ENCODE measurements around the gene PTK6. TPM values are rescaled to one million over a fixed set of nuclear protein-coding genes. Genes with fewer than 3 reads are reported as not detected.

PTK6 gene
- total and polyA plus RNA-seq, 2 donors, result 0.19 to 2.7 TPM

GRCh38 chr20:63553251-63553932, 16.2 kb upstream of the PTK6 start:
- DNase-seq (ENCODE audit: low read depth in 6 of 9, low spot score in 9 of 9), result peak; percentile 68 to 92 (median 77)
- 3% methylated on average over 37 of the region's 37 CpGs for WGBS
- H3K36me3 ChIP-seq (ENCODE audit: control insufficient read depth in 2 of 2, insufficient read depth in 2 of 2, low read length in 1 of 2), result no peaks in the 10 kb centered on the region
- peak overlapping the region; percentile 60 to 61 for H3K4me3 ChIP-seq (ENCODE audit: low read length in 2 of 2)
- H3K4me1 ChIP-seq (ENCODE audit: control insufficient read depth in 2 of 2, insufficient read depth in 2 of 2, low read length in 2 of 2), result peaks cover 20 to 47% of the 10 kb centered on the region in 2 donors
- H3K27me3 ChIP-seq (ENCODE audit: control insufficient read depth in 2 of 2, insufficient read depth in 1 of 2, low read length in 1 of 2), result peaks cover 0 to 47% of the 10 kb centered on the region in 2 donors
- peak overlapping the region; percentile 66 to 98 for H3K27ac ChIP-seq (ENCODE audit: low read depth in 1 of 2, low read length in 1 of 2)
- peaks cover 0 to 11% of the 10 kb centered on the region in 2 donors for H3K9me3 ChIP-seq (ENCODE audit: control insufficient read depth in 2 of 2, insufficient read depth in 1 of 2, low read length in 1 of 2)

GRCh38 chr20:63552481-63553249, 15.5 kb upstream of the PTK6 start:
- H3K27ac ChIP-seq (ENCODE audit: low read depth in 1 of 2, low read length in 1 of 2), result peak overlapping the region; percentile 84 to 98

GRCh38 chr20:63551068-63551467, 13.9 kb upstream of the PTK6 start:
- Histone ChIP-seq H3K4me1 (ENCODE audit: control insufficient read depth in 2 of 2, insufficient read depth in 2 of 2, low read length in 2 of 2) (peaks cover 21 to 55% of the 10 kb centered on the region in 2 donors), H3K27ac (ENCODE audit: low read depth in 1 of 2, low read length in 1 of 2) (no peak overlapping the region), H3K9me3 (ENCODE audit: control insufficient read depth in 2 of 2, insufficient read depth in 1 of 2, low read length in 1 of 2) (peaks cover 0 to 16% of the 10 kb centered on the region in 2 donors), H3K36me3 (ENCODE audit: control insufficient read depth in 2 of 2, insufficient read depth in 2 of 2, low read length in 1 of 2) (no peaks in the 10 kb centered on the region), H3K27me3 (ENCODE audit: control insufficient read depth in 2 of 2, insufficient read depth in 1 of 2, low read length in 1 of 2) (peaks cover 2 to 67% of the 10 kb centered on the region in 2 donors), H3K4me3 (ENCODE audit: low read length in 2 of 2) (no peak overlapping the region)
- no peak for DNase-seq (ENCODE audit: low read depth in 6 of 9, low spot score in 9 of 9)
- WGBS, result 88% methylated on average over 9 of the region's 9 CpGs

More at GRCh38 chr20:63552481-63553249, 15.5 kb upstream of the PTK6 start:
- Histone ChIP-seq H3K36me3 (ENCODE audit: control insufficient read depth in 2 of 2, insufficient read depth in 2 of 2, low read length in 1 of 2) (no peaks in the 10 kb centered on the region), H3K4me3 (ENCODE audit: low read length in 2 of 2) (peak overlapping the region in 1 of 2 donors; percentile 16), H3K27me3 (ENCODE audit: control insufficient read depth in 2 of 2, insufficient read depth in 1 of 2, low read length in 1 of 2) (peaks cover 0 to 54% of the 10 kb centered on the region in 2 donors), H3K9me3 (ENCODE audit: control insufficient read depth in 2 of 2, insufficient read depth in 1 of 2, low read length in 1 of 2) (peaks cover 0 to 11% of the 10 kb centered on the region in 2 donors), H3K4me1 (ENCODE audit: control insufficient read depth in 2 of 2, insufficient read depth in 2 of 2, low read length in 2 of 2) (peaks cover 21 to 50% of the 10 kb centered on the region in 2 donors)
- peak; percentile 56 to 93 (median 73) for DNase-seq (ENCODE audit: low read depth in 6 of 9, low spot score in 9 of 9)
- 26% methylated on average over 15 of the region's 15 CpGs for WGBS

- peaks cover 25 to 63% of the 10 kb centered on the region in 2 donors for H3K4me1 ChIP-seq (ENCODE audit: control insufficient read depth in 2 of 2, insufficient read depth in 2 of 2, low read length in 2 of 2)
- H3K36me3 ChIP-seq (ENCODE audit: control insufficient read depth in 2 of 2, insufficient read depth in 2 of 2, low read length in 1 of 2), result no peaks in the 10 kb centered on the region
- H3K27ac ChIP-seq (ENCODE audit: low read depth in 1 of 2, low read length in 1 of 2), result no peak overlapping the region
- H3K27me3 ChIP-seq (ENCODE audit: control insufficient read depth in 2 of 2, insufficient read depth in 1 of 2, low read length in 1 of 2), result peaks cover 2 to 69% of the 10 kb centered on the region in 2 donors
- DNase-seq (ENCODE audit: low read depth in 6 of 9, low spot score in 9 of 9), result no peak
- no peak overlapping the region for H3K4me3 ChIP-seq (ENCODE audit: low read length in 2 of 2)
- peaks cover 0 to 18% of the 10 kb centered on the region in 2 donors for H3K9me3 ChIP-seq (ENCODE audit: control insufficient read depth in 2 of 2, insufficient read depth in 1 of 2, low read length in 1 of 2)
- WGBS, result 89% methylated on average over 18 of the region's 18 CpGs
These were observed 12.6 kb upstream of the PTK6 start for GRCh38 chr20:63549679-63550282.

- peak in 2 of 9 donors; percentile 24 to 55 for DNase-seq (ENCODE audit: low read depth in 6 of 9, low spot score in 9 of 9)
- Histone ChIP-seq H3K4me1 (ENCODE audit: control insufficient read depth in 2 of 2, insufficient read depth in 2 of 2, low read length in 2 of 2) (peaks cover 25 to 57% of the 10 kb centered on the region in 2 donors), H3K27ac (ENCODE audit: low read depth in 1 of 2, low read length in 1 of 2) (no peak overlapping the region), H3K4me3 (ENCODE audit: low read length in 2 of 2) (no peak overlapping the region), H3K9me3 (ENCODE audit: control insufficient read depth in 2 of 2, insufficient read depth in 1 of 2, low read length in 1 of 2) (peaks cover 0 to 18% of the 10 kb centered on the region in 2 donors), H3K27me3 (ENCODE audit: control insufficient read depth in 2 of 2, insufficient read depth in 1 of 2, low read length in 1 of 2) (peaks cover 2 to 68% of the 10 kb centered on the region in 2 donors), H3K36me3 (ENCODE audit: control insufficient read depth in 2 of 2, insufficient read depth in 2 of 2, low read length in 1 of 2) (no peaks in the 10 kb centered on the region)
- 35% methylated on average over 16 of the region's 25 CpGs for WGBS
These were observed 11.8 kb upstream of the PTK6 start for GRCh38 chr20:63549019-63549418.

GRCh38 chr20:63548542-63548941, 11.4 kb upstream of the PTK6 start:
- DNase-seq (ENCODE audit: low read depth in 6 of 9, low spot score in 9 of 9), result no peak
- H3K27ac ChIP-seq (ENCODE audit: low read depth in 1 of 2, low read length in 1 of 2), result no peak overlapping the region
- peaks cover 25 to 54% of the 10 kb centered on the region in 2 donors for H3K4me1 ChIP-seq (ENCODE audit: control insufficient read depth in 2 of 2, insufficient read depth in 2 of 2, low read length in 2 of 2)
- WGBS, result 64% methylated on average over 11 of the region's 11 CpGs
- H3K4me3 ChIP-seq (ENCODE audit: low read length in 2 of 2), result no peak overlapping the region
- H3K9me3 ChIP-seq (ENCODE audit: control insufficient read depth in 2 of 2, insufficient read depth in 1 of 2, low read length in 1 of 2), result peaks cover 0 to 18% of the 10 kb centered on the region in 2 donors
- peaks cover 2 to 64% of the 10 kb centered on the region in 2 donors for H3K27me3 ChIP-seq (ENCODE audit: control insufficient read depth in 2 of 2, insufficient read depth in 1 of 2, low read length in 1 of 2)
- no peaks in the 10 kb centered on the region for H3K36me3 ChIP-seq (ENCODE audit: control insufficient read depth in 2 of 2, insufficient read depth in 2 of 2, low read length in 1 of 2)

GRCh38 chr20:63547725-63548480, 10.7 kb upstream of the PTK6 start, which contains the start of gene SRMS:
Gene SRMS, minus strand, starts transcription at chr20:63547749. Its CDS starts 286 bp downstream, at chr20:63547463.
- Histone ChIP-seq H3K27me3 (ENCODE audit: control insufficient read depth in 2 of 2, insufficient read depth in 1 of 2, low read length in 1 of 2) (peaks cover 2 to 62% of the 10 kb centered on the region in 2 donors), H3K36me3 (ENCODE audit: control insufficient read depth in 2 of 2, insufficient read depth in 2 of 2, low read length in 1 of 2) (no peaks in the 10 kb centered on the region), H3K4me3 (ENCODE audit: low read length in 2 of 2) (no peak within 1 kb of the TSS), H3K27ac (ENCODE audit: low read depth in 1 of 2, low read length in 1 of 2) (no peak within 1 kb of the TSS), H3K4me1 (ENCODE audit: control insufficient read depth in 2 of 2, insufficient read depth in 2 of 2, low read length in 2 of 2) (peaks cover 21 to 48% of the 10 kb centered on the region in 2 donors), H3K9me3 (ENCODE audit: control insufficient read depth in 2 of 2, insufficient read depth in 1 of 2, low read length in 1 of 2) (peaks cover 0 to 13% of the 10 kb centered on the region in 2 donors)
- no peak for DNase-seq (ENCODE audit: low read depth in 6 of 9, low spot score in 9 of 9)
- 68% methylated on average over 35 of the region's 35 CpGs for WGBS

- no peak overlapping the region for H3K27ac ChIP-seq (ENCODE audit: low read depth in 1 of 2, low read length in 1 of 2)
- 76% methylated on average over 58 of the region's 58 CpGs for WGBS
- peaks cover 14 to 40% of the 10 kb centered on the region in 2 donors for H3K4me1 ChIP-seq (ENCODE audit: control insufficient read depth in 2 of 2, insufficient read depth in 2 of 2, low read length in 2 of 2)
- DNase-seq (ENCODE audit: low read depth in 6 of 9, low spot score in 9 of 9), result no peak
- H3K27me3 ChIP-seq (ENCODE audit: control insufficient read depth in 2 of 2, insufficient read depth in 1 of 2, low read length in 1 of 2), result peaks cover 2 to 62% of the 10 kb centered on the region in 2 donors
- no peak overlapping the region for H3K4me3 ChIP-seq (ENCODE audit: low read length in 2 of 2)
- H3K9me3 ChIP-seq (ENCODE audit: control insufficient read depth in 2 of 2, insufficient read depth in 1 of 2, low read length in 1 of 2), result peaks cover 0 to 7% of the 10 kb centered on the region in 2 donors
- no peaks in the 10 kb centered on the region for H3K36me3 ChIP-seq (ENCODE audit: control insufficient read depth in 2 of 2, insufficient read depth in 2 of 2, low read length in 1 of 2)
These were observed 10.0 kb upstream of the PTK6 start for GRCh38 chr20:63546956-63547724.
